OCI-LY7 (cell line): ENCODE measurements around the gene IFITM10. TPM values are rescaled to one million over a fixed set of nuclear protein-coding genes. Genes with fewer than 3 reads are reported as not detected.

Source experiments
- BruUV-seq: library from RNA; stranded (reverse); fragments of 400-500 nt; replicated peaks from 2 replicates; lab custom pipeline; 2021; lab: Mats Ljungman, UMichigan
- CTCF ChIA-PET: fragments of 300-600 bp; sonication (Branson Sonifier 250); formaldehyde crosslinking; loops from one replicate; lab custom pipeline; 2022; ENCODE audit warnings: antibody characterized with exemption; ENCODE audit not compliant: unreplicated experiment; lab: Charles Lee
- POLR2A ChIA-PET: fragments of 300-600 bp; sonication (Branson Sonifier 250); formaldehyde crosslinking; loops from one replicate; lab custom pipeline; 2022; ENCODE audit warnings: antibody characterized with exemption; lab: Charles Lee
- DNase-seq: peaks from one replicate; pipeline ENCODE4 v3.0.0-alpha.2; 2015; ENCODE audit warnings: low spot score
- H2AFZ ChIP-seq: fragments of 200-600 bp; sonication (generic), shearing (Covaris generic); 2 replicates; pipeline ENCODE4 v1.6.1; 2014; ENCODE audit warnings: mild to moderate bottlenecking, antibody characterized with exemption, low read length, moderate library complexity
- H3K27ac ChIP-seq: fragments of 200-600 bp; sonication (generic); 2 replicates; pipeline ENCODE4 v1.5.1; 2014; ENCODE audit warnings: mixed run types, low read depth, mild to moderate bottlenecking, moderate library complexity, low read length, inconsistent platforms; ENCODE audit not compliant: poor library complexity, severe bottlenecking
- H3K36me3 ChIP-seq: fragments of 200-600 bp; sonication (generic); 2 replicates; pipeline ENCODE4 v1.6.1; 2014; ENCODE audit warnings: mild to moderate bottlenecking, antibody characterized with exemption, low read length, moderate library complexity, mixed read lengths; ENCODE audit not compliant: insufficient read depth
- H3K4me1 ChIP-seq: fragments of 200-600 bp; sonication (generic); 2 replicates; pipeline ENCODE4 v1.5.1; 2014; ENCODE audit warnings: mild to moderate bottlenecking, low read length; ENCODE audit not compliant: insufficient read depth, poor library complexity, severe bottlenecking
- H3K4me2 ChIP-seq: fragments of 200-600 bp; sonication (generic); 2 replicates; pipeline ENCODE4 v1.6.1; 2014; ENCODE audit warnings: mild to moderate bottlenecking, low read length
- H3K4me3 ChIP-seq: fragments of 200-600 bp; sonication (generic); 2 replicates; pipeline ENCODE4 v1.5.1; 2014; ENCODE audit warnings: mild to moderate bottlenecking, low read depth, low read length; ENCODE audit not compliant: poor library complexity, severe bottlenecking
- H3K79me2 ChIP-seq: fragments of 200-600 bp; sonication (generic); 2 replicates; pipeline ENCODE4 v1.6.1; 2016; ENCODE audit warnings: low read depth, mild to moderate bottlenecking, low read length, moderate library complexity, mixed read lengths; ENCODE audit not compliant: insufficient read depth
- H3K9me2 ChIP-seq: fragments of 200-600 bp; sonication (generic); 2 replicates; pipeline ENCODE4 v1.6.1; 2016; ENCODE audit warnings: mild to moderate bottlenecking, low read length, mixed read lengths; ENCODE audit not compliant: insufficient read depth
- H3K9me3 ChIP-seq: fragments of 200-600 bp; sonication (generic); 2 replicates; pipeline ENCODE4 v1.6.1; 2014; ENCODE audit warnings: mild to moderate bottlenecking, mixed run types, low read length, mixed read lengths
- H4K20me1 ChIP-seq: fragments of 200-600 bp; sonication (generic); 2 replicates; pipeline ENCODE4 v1.6.1; 2014; ENCODE audit warnings: mild to moderate bottlenecking, antibody characterized with exemption, low read length, moderate library complexity, mixed read lengths; ENCODE audit not compliant: insufficient read depth
- EZH2phosphoT487 ChIP-seq: fragments of 200-600 bp; sonication (generic); IDR thresholded peaks from 2 replicates; pipeline ENCODE4 v1.6.1; 2018; ENCODE audit warnings: low read depth, borderline replicate concordance, mild to moderate bottlenecking, mixed run types, antibody characterized with exemption, low read length, moderate library complexity, mixed read lengths
- intact Hi-C: fragments of 100-400 bp; cut with micrococcal nuclease; formaldehyde crosslinking; loops from one replicate; pipeline ENCODE4 v1.10.0; 2022; ENCODE audit not compliant: unreplicated experiment
- total RNA-seq, 2 experiments: library from RNA; depleted of rRNA in 1 of 2; stranded (reverse); fragments of >200 nt in 1 of 2; shearing (Covaris generic) in 1 of 2; gene quantifications; 2 replicates each; pipeline ENCODE4 v1.2.3, GENCODE V29; 2014 to 2022
- TF ChIP-seq, protein P1 (sequence below): fragments of 200-600 bp; sonication (generic); conservative IDR thresholded peaks from 2 replicates; pipeline ENCODE4 v1.5.1; 2014; ENCODE audit warnings: mild to moderate bottlenecking, antibody characterized with exemption, low read length, moderate library complexity, mixed read lengths

Gene IFITM10
- total RNA-seq, 2 experiments from 2014 or later: 0.30 to 0.38 TPM

DNA sequence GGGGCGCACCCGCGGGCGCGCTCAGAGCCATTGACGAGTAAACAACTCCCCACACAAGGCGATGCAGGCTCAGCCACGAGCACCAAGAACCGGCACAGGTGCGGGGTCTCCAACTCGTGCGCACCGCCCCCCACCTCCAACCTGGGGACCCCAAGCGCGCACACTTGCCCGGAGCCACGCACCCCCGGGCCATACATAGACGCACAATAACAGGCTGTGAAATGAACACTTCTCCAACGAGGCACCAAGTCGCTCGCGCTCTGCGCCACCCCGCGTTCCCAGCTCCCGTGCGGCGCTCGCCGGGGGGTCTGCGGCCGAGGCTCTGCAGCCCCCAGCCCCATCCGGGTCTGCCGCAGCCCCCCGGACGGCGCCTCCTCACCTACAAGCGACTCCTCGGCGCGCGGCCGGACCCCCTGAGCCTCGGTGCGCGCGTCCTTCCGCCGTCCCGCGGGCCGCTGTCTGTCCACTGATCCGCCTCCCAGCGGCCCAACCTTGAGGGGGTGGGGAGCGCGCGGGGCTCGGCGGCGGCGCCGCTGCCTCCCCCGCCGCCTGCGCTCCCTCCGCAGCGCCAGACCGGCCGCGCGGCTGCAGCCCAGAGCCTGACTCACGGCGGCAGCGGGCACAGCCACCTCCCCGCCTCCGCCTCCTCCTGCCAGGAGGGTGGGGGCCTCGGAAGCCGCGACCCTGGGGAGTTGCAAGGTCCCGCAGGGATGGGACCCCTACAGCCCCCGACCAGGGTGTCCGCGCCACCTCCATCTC, 1.6 kb downstream of the IFITM10 start:
- no peak overlapping the region for H3K27ac ChIP-seq
- H4K20me1 ChIP-seq: no peaks in the 10 kb centered on the region
- no peak overlapping the region for H3K4me3 ChIP-seq
- peaks cover 4% of the 10 kb centered on the region; the same call in 1 of the 2 replicates for H3K9me3 ChIP-seq
- H3K79me2 ChIP-seq: no peaks in the 10 kb centered on the region
- no peaks in the 10 kb centered on the region for H3K4me1 ChIP-seq
- no peak overlapping the region for H3K4me2 ChIP-seq
- ChIA-PET CTCF (no interaction called here), POLR2A (no interaction called here)
- no peak for DNase-seq
- TF ChIP-seq, protein P1, sequence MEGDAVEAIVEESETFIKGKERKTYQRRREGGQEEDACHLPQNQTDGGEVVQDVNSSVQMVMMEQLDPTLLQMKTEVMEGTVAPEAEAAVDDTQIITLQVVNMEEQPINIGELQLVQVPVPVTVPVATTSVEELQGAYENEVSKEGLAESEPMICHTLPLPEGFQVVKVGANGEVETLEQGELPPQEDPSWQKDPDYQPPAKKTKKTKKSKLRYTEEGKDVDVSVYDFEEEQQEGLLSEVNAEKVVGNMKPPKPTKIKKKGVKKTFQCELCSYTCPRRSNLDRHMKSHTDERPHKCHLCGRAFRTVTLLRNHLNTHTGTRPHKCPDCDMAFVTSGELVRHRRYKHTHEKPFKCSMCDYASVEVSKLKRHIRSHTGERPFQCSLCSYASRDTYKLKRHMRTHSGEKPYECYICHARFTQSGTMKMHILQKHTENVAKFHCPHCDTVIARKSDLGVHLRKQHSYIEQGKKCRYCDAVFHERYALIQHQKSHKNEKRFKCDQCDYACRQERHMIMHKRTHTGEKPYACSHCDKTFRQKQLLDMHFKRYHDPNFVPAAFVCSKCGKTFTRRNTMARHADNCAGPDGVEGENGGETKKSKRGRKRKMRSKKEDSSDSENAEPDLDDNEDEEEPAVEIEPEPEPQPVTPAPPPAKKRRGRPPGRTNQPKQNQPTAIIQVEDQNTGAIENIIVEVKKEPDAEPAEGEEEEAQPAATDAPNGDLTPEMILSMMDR: no peak
- no peak for TF ChIP-seq EZH2phosphoT487
- H3K36me3 ChIP-seq: no peaks in the 10 kb centered on the region
- H3K9me2 ChIP-seq: no peaks in the 10 kb centered on the region
- no TSS peak for BruUV-seq
- intact Hi-C loops: no loop called here
- H2AFZ ChIP-seq: no peak overlapping the region

DNA sequence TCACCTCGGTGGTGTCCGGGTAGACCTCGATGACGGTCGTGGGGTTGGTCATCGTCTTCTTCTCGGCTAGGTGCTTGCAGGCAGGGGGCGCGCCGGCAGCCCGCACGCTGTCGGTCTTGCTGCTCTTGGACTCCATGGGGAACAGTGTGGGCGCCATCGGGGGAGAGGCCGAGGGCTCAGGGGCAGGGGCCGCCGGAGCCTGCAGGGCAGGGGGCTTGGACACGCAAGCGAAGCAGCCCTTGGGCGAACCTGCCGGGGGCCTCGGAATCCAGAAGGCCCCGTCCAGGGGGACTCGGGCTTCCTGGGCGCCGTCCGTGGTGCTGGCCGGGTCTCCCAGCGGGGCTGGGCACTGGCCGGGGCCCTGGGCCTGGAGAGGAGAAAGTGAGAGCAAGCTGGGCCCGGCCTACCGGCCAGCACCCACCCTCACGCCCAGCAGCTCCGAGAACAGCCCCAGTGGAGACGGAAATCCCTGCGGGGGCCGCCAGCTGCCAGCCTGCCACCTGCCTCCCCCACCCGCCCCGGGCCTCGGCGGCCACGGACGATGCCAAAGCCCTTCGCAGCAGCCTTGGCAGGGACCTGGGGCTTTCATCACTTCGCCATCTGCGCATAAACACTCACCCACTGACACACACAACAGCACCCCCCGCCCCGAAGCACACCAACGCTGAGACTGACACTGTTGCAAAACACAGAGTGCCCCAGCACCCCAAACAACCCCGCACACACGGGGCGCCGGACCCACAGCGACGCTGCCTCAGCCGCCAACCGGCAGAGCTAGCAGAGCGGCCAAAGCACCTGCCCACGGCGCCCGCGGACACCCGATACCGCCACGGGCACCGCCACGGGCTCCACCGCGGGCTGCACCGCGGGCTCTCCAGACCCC, 2.4 kb downstream of the IFITM10 start:
- Histone ChIP-seq H4K20me1 (no peaks in the 10 kb centered on the region), H3K4me2 (no peak overlapping the region), H3K9me2 (no peaks in the 10 kb centered on the region), H3K27ac (no peak overlapping the region), H3K9me3 (peaks cover 4% of the 10 kb centered on the region; the same call in 1 of the 2 replicates), H3K36me3 (no peaks in the 10 kb centered on the region), H3K4me1 (no peaks in the 10 kb centered on the region), H2AFZ (no peak overlapping the region), H3K4me3 (no peak overlapping the region), H3K79me2 (no peaks in the 10 kb centered on the region)
- BruUV-seq: no TSS peak
- ChIA-PET POLR2A (no interaction called here), CTCF (no interaction called here)
- DNase-seq: no peak
- intact Hi-C loops: no loop called here
- TF ChIP-seq, protein P1: no peak
- no peak for TF ChIP-seq EZH2phosphoT487
